PC-3 (cell line): ENCODE data around the gene TPM3. TPM values are rescaled to one million over a fixed set of nuclear protein-coding genes. Genes with fewer than 3 reads are reported as not detected.
"Not testable (repeated sequence)": the region's sequence is repeated elsewhere in the genome, so short reads cannot be mapped to it uniquely, and the experiment has no call there.

ENCODE experiments used
- ATAC-seq: fragments of 200-7000 bp; cut with Tn5 transposase; 2 replicates; pipeline ENCODE4 v1.9.1; 2020; ENCODE audit warnings: mild to moderate bottlenecking, moderate library complexity
- BruUV-seq: library from RNA; stranded (reverse); fragments of 400-500 nt; replicated peaks from 2 replicates; lab custom pipeline; 2021; lab: Mats Ljungman, UMichigan
- CTCF ChIA-PET: fragments of 300-600 bp; sonication (Branson Sonifier 250); formaldehyde crosslinking; loops from one replicate; lab custom pipeline; 2022; ENCODE audit warnings: antibody characterized with exemption; lab: Charles Lee
- POLR2A ChIA-PET: fragments of 300-600 bp; sonication (Branson Sonifier 250); formaldehyde crosslinking; loops from one replicate; lab custom pipeline; 2022; ENCODE audit warnings: antibody characterized with exemption; ENCODE audit not compliant: unreplicated experiment; lab: Charles Lee
- DNase-seq: peaks from one replicate; pipeline ENCODE4 v3.0.0-alpha.2; 2015
- H2AFZ ChIP-seq: fragments of 300-600 bp; sonication (generic); 2 replicates; pipeline ENCODE4 v1.6.0; 2016; ENCODE audit warnings: antibody characterized with exemption, low read length
- H3F3A ChIP-seq: fragments of 300-600 bp; sonication (generic); one replicate; pipeline ENCODE4 v1.6.0; 2017; ENCODE audit warnings: antibody characterized with exemption, low read length, control low read depth, mild to moderate bottlenecking; ENCODE audit not compliant: unreplicated experiment
- H3K27ac ChIP-seq: fragments of 300-600 bp; sonication (generic); 2 replicates; pipeline ENCODE4 v1.5.1; 2016; ENCODE audit warnings: mild to moderate bottlenecking, low read length
- H3K27me3 ChIP-seq: fragments of 300-600 bp; sonication (generic); 2 replicates; pipeline ENCODE4 v1.6.1; 2016; ENCODE audit warnings: low read length, mixed read lengths
- H3K36me3 ChIP-seq: fragments of 300-600 bp; sonication (generic); 2 replicates; pipeline ENCODE4 v1.6.1; 2016; ENCODE audit warnings: low read depth, mixed run types, low read length, mixed read lengths
- H3K4me1 ChIP-seq: fragments of 300-600 bp; sonication (generic); 2 replicates; pipeline ENCODE4 v1.5.1; 2016; ENCODE audit warnings: low read length; ENCODE audit not compliant: insufficient read depth
- H3K4me2 ChIP-seq: fragments of 300-600 bp; sonication (generic); 2 replicates; pipeline ENCODE4 v1.6.0; 2016; ENCODE audit warnings: low read length
- H3K4me3 ChIP-seq: fragments of 300-600 bp; sonication (generic); 2 replicates; pipeline ENCODE4 v1.5.1; 2016; ENCODE audit warnings: mild to moderate bottlenecking, low read length, mixed read lengths
- H3K79me2 ChIP-seq: fragments of 300-600 bp; sonication (generic); 2 replicates; pipeline ENCODE4 v1.6.1; 2017; ENCODE audit warnings: low read length, mixed read lengths
- H3K9ac ChIP-seq: fragments of 300-600 bp; sonication (generic); 2 replicates; pipeline ENCODE4 v1.6.0; 2016; ENCODE audit warnings: mild to moderate bottlenecking, low read length
- H3K9me2 ChIP-seq: fragments of 300-600 bp; sonication (generic); replicated peaks from 2 replicates; pipeline ENCODE4 v1.6.1; 2016; ENCODE audit warnings: mixed run types, low read length, mixed read lengths
- H3K9me3 ChIP-seq: fragments of 300-600 bp; sonication (generic); 2 replicates; pipeline ENCODE4 v1.6.1; 2016; ENCODE audit warnings: low read length, mixed read lengths
- H4K20me1 ChIP-seq: fragments of 300-600 bp; sonication (generic); 2 replicates; pipeline ENCODE4 v1.6.1; 2016; ENCODE audit warnings: low read length, mixed read lengths
- CTCF ChIP-seq: fragments of 300-600 bp; sonication (generic); conservative IDR thresholded peaks from 2 replicates; pipeline ENCODE4 v1.5.1; 2017; ENCODE audit warnings: antibody characterized with exemption, low read depth, mild to moderate bottlenecking, low read length
- EZH2 ChIP-seq: fragments of 300-600 bp; sonication (generic); IDR thresholded peaks from one replicate; pipeline ENCODE4 v1.6.1; 2017; ENCODE audit warnings: antibody characterized with exemption, mild to moderate bottlenecking, low read length; ENCODE audit not compliant: unreplicated experiment
- EZH2phosphoT487 ChIP-seq: fragments of 300-600 bp; sonication (generic); IDR thresholded peaks from 2 replicates; pipeline ENCODE4 v1.6.1; 2018; ENCODE audit warnings: mild to moderate bottlenecking, antibody characterized with exemption, low read length, borderline replicate concordance
- intact Hi-C: fragments of 100-400 bp; cut with micrococcal nuclease; formaldehyde crosslinking; loops from 2 replicates; pipeline ENCODE4 v1.9.0; 2023
- total RNA-seq: library from RNA; depleted of rRNA; stranded (reverse); fragments of >200 nt; gene quantifications from 2 replicates; pipeline ENCODE4 v1.2.3, GENCODE V29; 2014

Gene TPM3
- total RNA-seq, 1 experiment from 2014 or later, result 428 TPM

GRCh38 chr1:154236855-154237254, 45.0 kb upstream of the TPM3 start:
- no peak overlapping the region for H3K27ac ChIP-seq
- H3K9me3 ChIP-seq, result no peaks in the 10 kb centered on the region
- CTCF ChIA-PET, result no interaction called here
- intact Hi-C loops, result no loop called here
- no peak overlapping the region for H3K9ac ChIP-seq
- no peak overlapping the region for H2AFZ ChIP-seq
- DNase-seq (no peak), ATAC-seq (no peak)
- POLR2A ChIA-PET, result no interaction called here
- BruUV-seq, result no TSS peak
- peaks cover 32% of the 10 kb centered on the region for H3K79me2 ChIP-seq
- no peaks in the 10 kb centered on the region for H3K9me2 ChIP-seq
- H3K27me3 ChIP-seq, result no peaks in the 10 kb centered on the region
- H3K36me3 ChIP-seq, result peaks cover 80% of the 10 kb centered on the region
- 0 out of 2 replicates have a peak, but pooled peaks cover 4% of the 10 kb centered on the region for H4K20me1 ChIP-seq
- H3F3A ChIP-seq, result no peaks in the 10 kb centered on the region
- no peaks in the 10 kb centered on the region for H3K4me1 ChIP-seq
- no peak overlapping the region for H3K4me2 ChIP-seq
- TF ChIP-seq EZH2phosphoT487 (no peak), EZH2 (no peak), CTCF (no peak)
- H3K4me3 ChIP-seq, result no peak overlapping the region

- H3K4me1 ChIP-seq, CTCF ChIA-PET: not testable (repeated sequence)
Observed at GRCh38 chr1:154233127-154233526, 41.2 kb upstream of the TPM3 start.

GRCh38 chr1:154231112-154231511, 39.2 kb upstream of the TPM3 start:
- not testable (repeated sequence) for H3K4me1 ChIP-seq
- Histone ChIP-seq H3K36me3 (peaks cover 78% of the 10 kb centered on the region), H3K79me2 (peaks cover 31% of the 10 kb centered on the region)

More at GRCh38 chr1:154233127-154233526, 41.2 kb upstream of the TPM3 start:
- H3K4me2 ChIP-seq, H4K20me1 ChIP-seq, H3F3A ChIP-seq, H2AFZ ChIP-seq, DNase-seq, BruUV-seq, H3K4me3 ChIP-seq, H3K27me3 ChIP-seq, H3K9me2 ChIP-seq, H3K9me3 ChIP-seq, H3K9ac ChIP-seq, H3K27ac ChIP-seq, intact Hi-C loops, POLR2A ChIA-PET, ATAC-seq: not testable (repeated sequence)
- H3K36me3 ChIP-seq, result peaks cover 82% of the 10 kb centered on the region
- peaks cover 28% of the 10 kb centered on the region for H3K79me2 ChIP-seq

GRCh38 chr1:154225370-154225769, 33.5 kb upstream of the TPM3 start:
- H4K20me1 ChIP-seq, result peaks cover 42% of the 10 kb centered on the region

More at GRCh38 chr1:154231112-154231511, 39.2 kb upstream of the TPM3 start:
- H3K9ac ChIP-seq, H3K9me3 ChIP-seq, H2AFZ ChIP-seq, CTCF ChIA-PET, BruUV-seq, H3K4me2 ChIP-seq, H3K27me3 ChIP-seq, H3K27ac ChIP-seq, intact Hi-C loops, H3K4me3 ChIP-seq, H4K20me1 ChIP-seq, ATAC-seq, DNase-seq, H3K9me2 ChIP-seq, H3F3A ChIP-seq, POLR2A ChIA-PET: not testable (repeated sequence)

More at GRCh38 chr1:154225370-154225769, 33.5 kb upstream of the TPM3 start:
- H3K9me3 ChIP-seq, result no peaks in the 10 kb centered on the region
- H2AFZ ChIP-seq, result no peak overlapping the region
- TF ChIP-seq EZH2phosphoT487, result no peak
- no peak for TF ChIP-seq EZH2
- no peak for TF ChIP-seq CTCF
- H3K36me3 ChIP-seq, result peaks cover 48% of the 10 kb centered on the region
- BruUV-seq, result no TSS peak
- peaks cover 23% of the 10 kb centered on the region for H3K4me1 ChIP-seq
- H3K4me3 ChIP-seq, result no peak overlapping the region
- ChIA-PET POLR2A (no interaction called here), CTCF (no interaction called here)
- peaks cover 71% of the 10 kb centered on the region for H3K79me2 ChIP-seq
- H3K4me2 ChIP-seq, result no peak overlapping the region
- no peaks in the 10 kb centered on the region for H3K27me3 ChIP-seq
- no peak overlapping the region for H3K27ac ChIP-seq
- intact Hi-C loops, result no loop called here
- ATAC-seq (no peak), DNase-seq (no peak)
- no peak overlapping the region for H3K9ac ChIP-seq
- no peaks in the 10 kb centered on the region for H3K9me2 ChIP-seq
- no peaks in the 10 kb centered on the region for H3F3A ChIP-seq
